Coronary artery (tissue), 2 donors: Measurements from ENCODE around the gene ORM2.

Source experiments
- DNase-seq: peaks from one replicate; pipeline ENCODE4 v3.0.0-alpha.2; 2017; ENCODE audit warnings: low spot score
- H3K27ac ChIP-seq, 2 donors: fragments of 200-600 bp; sonication (generic); one replicate each; pipeline ENCODE4 v1.5.1; 2016 to 2019
- H3K4me3 ChIP-seq: fragments of 200-600 bp; sonication (generic); 2 replicates; pipeline ENCODE4 v1.5.1; 2016; ENCODE audit warnings: mild to moderate bottlenecking, moderate library complexity
- TF ChIP-seq, protein P1 (sequence below): fragments of 200-600 bp; sonication (generic); IDR thresholded peaks from one replicate; pipeline ENCODE4 v1.5.1; 2019; ENCODE audit warnings: antibody characterized with exemption

ORM2 gene

DNA sequence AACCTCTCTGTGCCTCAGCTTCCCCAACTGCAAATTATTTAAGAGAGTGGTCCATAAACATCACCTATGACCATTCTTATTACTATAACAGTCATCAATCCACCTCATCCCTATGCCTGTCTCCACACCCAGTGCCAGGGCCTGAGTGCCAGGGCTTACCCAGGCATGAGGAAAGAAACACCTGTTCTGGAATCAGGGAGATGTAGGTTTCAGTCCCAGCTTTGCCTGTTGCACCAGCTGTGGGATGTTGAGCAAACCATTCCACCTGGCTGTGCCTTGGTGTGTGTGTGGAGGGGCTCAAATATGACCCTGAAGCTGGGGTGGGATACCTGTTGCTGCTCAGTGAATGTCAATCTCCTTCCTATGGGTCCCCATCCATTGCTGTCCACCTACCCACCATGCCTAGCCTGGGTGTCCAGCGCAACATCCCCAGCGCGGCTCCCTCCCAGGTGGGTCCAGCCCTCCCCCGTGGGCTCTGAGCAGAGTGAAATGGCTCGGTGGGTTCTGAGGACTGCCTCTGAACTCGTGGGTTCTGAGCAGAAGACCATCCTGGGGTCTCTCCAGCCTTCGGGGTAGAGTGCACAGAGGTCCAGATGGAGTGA is 41.8 kb downstream of the ORM2 start:
- no peak overlapping the region for H3K4me3 ChIP-seq
- H3K27ac ChIP-seq, result peak overlapping the region; percentile 11 to 73
- no peak for DNase-seq
- TF ChIP-seq, protein P1, sequence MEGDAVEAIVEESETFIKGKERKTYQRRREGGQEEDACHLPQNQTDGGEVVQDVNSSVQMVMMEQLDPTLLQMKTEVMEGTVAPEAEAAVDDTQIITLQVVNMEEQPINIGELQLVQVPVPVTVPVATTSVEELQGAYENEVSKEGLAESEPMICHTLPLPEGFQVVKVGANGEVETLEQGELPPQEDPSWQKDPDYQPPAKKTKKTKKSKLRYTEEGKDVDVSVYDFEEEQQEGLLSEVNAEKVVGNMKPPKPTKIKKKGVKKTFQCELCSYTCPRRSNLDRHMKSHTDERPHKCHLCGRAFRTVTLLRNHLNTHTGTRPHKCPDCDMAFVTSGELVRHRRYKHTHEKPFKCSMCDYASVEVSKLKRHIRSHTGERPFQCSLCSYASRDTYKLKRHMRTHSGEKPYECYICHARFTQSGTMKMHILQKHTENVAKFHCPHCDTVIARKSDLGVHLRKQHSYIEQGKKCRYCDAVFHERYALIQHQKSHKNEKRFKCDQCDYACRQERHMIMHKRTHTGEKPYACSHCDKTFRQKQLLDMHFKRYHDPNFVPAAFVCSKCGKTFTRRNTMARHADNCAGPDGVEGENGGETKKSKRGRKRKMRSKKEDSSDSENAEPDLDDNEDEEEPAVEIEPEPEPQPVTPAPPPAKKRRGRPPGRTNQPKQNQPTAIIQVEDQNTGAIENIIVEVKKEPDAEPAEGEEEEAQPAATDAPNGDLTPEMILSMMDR, result no peak

- Histone ChIP-seq H3K4me3 (no peak overlapping the region), H3K27ac (peak overlapping the region; percentile 32 to 73)
- DNase-seq, result no peak
- TF ChIP-seq, protein P1, result no peak
Observed at GRCh38 chr9:114371973-114372917, 42.6 kb downstream of the ORM2 start.

DNA sequence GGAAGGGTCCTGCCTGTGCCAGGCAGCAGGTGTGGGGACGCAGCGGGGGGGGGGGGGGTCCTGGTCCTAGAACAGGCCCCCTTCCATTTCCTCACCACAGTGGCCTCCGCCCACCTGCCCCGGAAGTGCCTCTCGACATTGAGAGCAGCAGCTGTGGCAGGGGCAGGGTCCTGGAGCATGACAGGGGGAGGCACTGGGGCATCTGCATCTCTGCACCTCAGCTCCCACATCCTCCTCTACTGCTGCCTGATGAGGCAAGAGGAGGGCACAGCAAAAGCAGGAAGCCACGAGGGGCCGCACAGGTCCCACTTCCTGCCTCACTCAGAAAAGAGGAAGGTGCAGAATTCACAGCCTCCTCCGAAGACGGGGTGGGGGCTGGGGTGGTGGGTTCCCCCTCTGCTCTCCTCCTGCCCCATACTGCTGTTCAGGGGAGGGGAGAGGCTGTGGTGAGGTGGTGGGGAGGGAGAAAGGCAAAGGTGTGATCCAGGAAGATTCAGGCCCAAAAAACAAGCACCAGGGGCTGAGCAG is 43.3 kb downstream of the ORM2 start:
- Histone ChIP-seq H3K4me3 (no peak overlapping the region), H3K27ac (peak overlapping the region; percentile 32 to 73)
- TF ChIP-seq, protein P1, result no peak
- no peak for DNase-seq

- DNase-seq, result no peak
- TF ChIP-seq, protein P1, result no peak
- Histone ChIP-seq H3K4me3 (no peak overlapping the region), H3K27ac (no peak overlapping the region)
Observed at GRCh38 chr9:114373960-114374730, 44.5 kb downstream of the ORM2 start.

- Histone ChIP-seq H3K4me3 (no peak overlapping the region), H3K27ac (no peak overlapping the region)
- TF ChIP-seq, protein P1, result no peak
- no peak for DNase-seq
Observed at GRCh38 chr9:114374936-114375335, 45.3 kb downstream of the ORM2 start.

DNA sequence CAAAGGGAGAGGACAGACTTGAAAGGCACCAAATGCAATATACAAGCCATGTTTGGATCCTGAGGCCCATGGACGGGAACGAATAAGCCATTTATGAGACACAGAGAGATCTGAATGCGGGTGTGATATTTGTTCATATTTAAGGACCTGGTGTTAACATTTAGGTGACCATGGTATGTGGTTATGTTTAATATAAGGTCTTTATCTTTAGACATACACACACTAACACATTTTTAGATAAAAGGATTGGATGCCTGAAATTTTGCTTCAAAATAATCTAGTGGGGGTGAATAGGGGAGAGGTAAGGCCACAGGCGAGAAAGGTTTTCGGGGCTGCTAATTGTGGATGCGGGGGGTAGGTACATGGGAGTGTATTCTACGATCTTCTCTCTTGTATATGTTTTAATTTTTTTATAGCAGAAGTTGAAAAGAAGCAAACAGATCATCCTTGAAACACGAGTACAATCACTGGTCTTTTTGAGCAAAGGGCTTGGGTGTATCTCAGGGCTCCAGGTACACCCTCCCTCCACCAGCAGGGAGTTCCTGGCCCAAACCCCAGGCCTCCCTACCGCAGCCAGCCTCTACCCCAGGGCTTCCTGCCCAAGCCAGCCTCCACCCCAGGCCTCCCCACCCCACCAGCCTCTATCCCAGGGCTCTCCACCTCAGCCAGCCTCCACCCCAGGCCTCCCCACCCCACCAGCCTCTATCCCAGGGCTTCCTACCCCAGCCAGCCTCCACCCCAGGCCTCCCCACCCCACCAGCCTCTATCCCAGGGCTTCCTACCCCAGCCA is 45.9 kb downstream of the ORM2 start:
- no peak overlapping the region for H3K4me3 ChIP-seq
- no peak for DNase-seq
- TF ChIP-seq, protein P1, result no peak
- no peak overlapping the region for H3K27ac ChIP-seq
